GM23248 (cell line): ENCODE measurements around the gene RBMX2. TPM values are rescaled to one million over a fixed set of nuclear protein-coding genes. Genes with fewer than 3 reads are reported as not detected.

ENCODE experiments used
- DNase-seq: peaks from one replicate; pipeline ENCODE4 v3.0.0-alpha.2; 2015
- H2AFZ ChIP-seq: fragments of 200-600 bp; sonication (generic); 2 replicates; pipeline ENCODE4 v1.6.1; 2016; ENCODE audit warnings: antibody characterized with exemption
- H3F3A ChIP-seq: fragments of 200-600 bp; sonication (generic); 2 replicates; pipeline ENCODE4 v1.6.1; 2016; ENCODE audit warnings: mild to moderate bottlenecking, antibody characterized with exemption, mixed run types; ENCODE audit not compliant: insufficient read depth
- H3K27ac ChIP-seq: fragments of 200-600 bp; sonication (generic); 2 replicates; pipeline ENCODE4 v1.5.1; 2016; ENCODE audit warnings: mild to moderate bottlenecking
- H3K27me3 ChIP-seq: fragments of 200-600 bp; sonication (generic); replicated peaks from 2 replicates; pipeline ENCODE4 v1.6.1; 2016; ENCODE audit warnings: mild to moderate bottlenecking; ENCODE audit not compliant: insufficient read depth
- H3K36me3 ChIP-seq: fragments of 200-600 bp; sonication (generic); 2 replicates; pipeline ENCODE4 v1.6.1; 2016; ENCODE audit warnings: low read depth, mild to moderate bottlenecking
- H3K4me1 ChIP-seq: fragments of 200-600 bp; sonication (generic); 2 replicates; pipeline ENCODE4 v1.6.1; 2016; ENCODE audit warnings: mild to moderate bottlenecking; ENCODE audit not compliant: insufficient read depth
- H3K4me2 ChIP-seq: fragments of 200-600 bp; sonication (generic); one replicate; pipeline ENCODE4 v1.6.1; 2016; ENCODE audit warnings: mild to moderate bottlenecking; ENCODE audit not compliant: unreplicated experiment
- H3K4me3 ChIP-seq: fragments of 200-600 bp; sonication (generic); 2 replicates; pipeline ENCODE4 v1.5.1; 2016; ENCODE audit warnings: mild to moderate bottlenecking
- H3K79me2 ChIP-seq: fragments of 200-600 bp; sonication (generic); 2 replicates; pipeline ENCODE4 v1.6.1; 2016; ENCODE audit warnings: mild to moderate bottlenecking; ENCODE audit not compliant: insufficient read depth
- H3K9ac ChIP-seq: fragments of 200-600 bp; sonication (generic); 2 replicates; pipeline ENCODE4 v1.6.1; 2016; ENCODE audit warnings: mild to moderate bottlenecking
- H3K9me2 ChIP-seq: fragments of 200-600 bp; sonication (generic); 2 replicates; pipeline ENCODE4 v1.6.1; 2016; ENCODE audit warnings: mixed run types, mild to moderate bottlenecking, moderate library complexity; ENCODE audit not compliant: insufficient read depth
- H3K9me3 ChIP-seq: fragments of 200-600 bp; sonication (generic); one replicate; pipeline ENCODE4 v1.6.1; 2017; ENCODE audit warnings: low read depth
- H4K20me1 ChIP-seq: fragments of 200-600 bp; sonication (generic); 2 replicates; pipeline ENCODE4 v1.6.0; 2016; ENCODE audit not compliant: insufficient read depth
- EZH2 ChIP-seq: fragments of 200-600 bp; sonication (generic); IDR thresholded peaks from 2 replicates; pipeline ENCODE4 v1.6.1; 2018; ENCODE audit warnings: antibody characterized with exemption, mild to moderate bottlenecking; ENCODE audit not compliant: insufficient read depth, poor library complexity, severe bottlenecking
- EZH2phosphoT487 ChIP-seq: fragments of 200-600 bp; sonication (generic); IDR thresholded peaks from 2 replicates; pipeline ENCODE4 v1.6.1; 2018; ENCODE audit warnings: antibody characterized with exemption, moderate library complexity, mild to moderate bottlenecking, low read depth; ENCODE audit not compliant: insufficient read depth
- WGBS, 2 experiments: methylation state at CpG; one replicate each; pipeline ENCODE4 v1.1.6; 2015 to 2017; ENCODE audit warnings: low lambda C conversion rate in 2 of 2, low coverage in 1 of 2; ENCODE audit errors: missing lambda C conversion rate in 2 of 2; 5-methylcytosine and 5-hydroxymethylcytosine counted together
- in situ Hi-C: fragments of 300-500 bp; cut with MboI; formaldehyde crosslinking; loops from 2 replicates; pipeline ENCODE4 v1.15.0; 2020
- polyA plus RNA-seq: library from polyadenylated mRNA; unstranded; fragments of >200 nt; fragmentation: Nextera tagmentation; extraction: Ambion mirVana; gene quantifications from 2 replicates; pipeline ENCODE4 v1.2.1, GENCODE V29; 2016
- total RNA-seq: library from RNA; depleted of rRNA; stranded (reverse); fragments of >200 nt; shearing (Covaris generic); gene quantifications from 2 replicates; pipeline ENCODE4 v1.2.3, GENCODE V29; 2014

The RBMX2 gene
- total and polyA plus RNA-seq, 2 experiments from 2014 or later: 17.0 to 17.6 TPM

DNA sequence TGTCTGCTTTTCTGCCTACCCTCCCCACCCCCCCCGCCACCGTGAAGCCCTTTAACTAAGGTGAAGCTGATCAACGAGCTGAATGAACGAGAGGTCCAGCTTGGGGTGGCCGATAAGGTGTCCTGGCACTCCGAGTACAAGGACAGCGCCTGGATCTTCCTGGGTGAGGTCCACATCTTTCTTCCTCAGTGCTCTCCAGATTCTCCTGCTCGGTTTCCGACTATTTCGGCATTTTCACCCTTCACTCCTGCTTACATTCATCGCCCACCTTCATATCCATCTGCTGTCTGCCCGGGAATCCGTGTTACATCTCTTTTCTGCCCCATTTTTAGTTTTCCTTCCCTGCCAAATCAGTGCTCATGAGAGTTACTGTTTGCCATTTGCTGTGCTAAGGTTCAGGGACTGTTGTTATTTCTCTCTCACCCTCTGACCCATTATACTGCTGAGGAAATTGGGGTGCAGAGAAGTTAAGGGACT lies 459 bp downstream of the RBMX2 start:
- peak overlapping the region; percentile 83 for H3K9ac ChIP-seq
- no peaks in the 10 kb centered on the region for H3K9me3 ChIP-seq
- no peaks in the 10 kb centered on the region for H3K27me3 ChIP-seq
- no peak for TF ChIP-seq EZH2phosphoT487
- no peak for TF ChIP-seq EZH2
- DNase-seq: peak; percentile 18
- 0% methylated on average over 7 to 11 of the region's 13 CpGs for WGBS, 2 experiments
- no peaks in the 10 kb centered on the region for H4K20me1 ChIP-seq
- no peaks in the 10 kb centered on the region for H3K36me3 ChIP-seq
- H3F3A ChIP-seq: no peaks in the 10 kb centered on the region
- in situ Hi-C loops: no loop called here
- H3K79me2 ChIP-seq: peaks cover 33% of the 10 kb centered on the region
- no peaks in the 10 kb centered on the region for H3K4me1 ChIP-seq
- peak overlapping the region; percentile 97 for H3K4me3 ChIP-seq
- peak overlapping the region; percentile 99 for H2AFZ ChIP-seq
- no peak overlapping the region for H3K27ac ChIP-seq
- peak overlapping the region; percentile 76 for H3K4me2 ChIP-seq
- no peaks in the 10 kb centered on the region for H3K9me2 ChIP-seq

DNA sequence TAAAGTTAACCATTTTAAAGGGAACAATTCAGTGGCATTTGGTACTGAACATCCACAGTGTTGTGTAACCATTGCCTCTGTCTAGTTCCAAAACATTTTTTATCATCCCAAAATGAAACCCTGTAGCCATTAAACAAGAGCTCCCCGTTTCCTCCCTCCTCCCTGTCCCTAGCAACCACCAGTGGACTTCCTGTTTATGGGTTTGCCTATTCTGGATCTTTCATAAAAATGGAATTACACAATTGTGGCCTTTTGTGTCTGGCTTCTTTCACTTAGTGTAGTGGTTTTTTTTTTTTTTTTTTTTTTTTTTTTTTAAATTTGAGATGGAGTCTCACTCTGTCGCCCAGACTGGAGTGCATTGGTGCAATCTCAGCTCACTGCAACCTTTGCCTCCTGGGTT lies 11.6 kb downstream of the RBMX2 start:
- no peaks in the 10 kb centered on the region for H3K4me1 ChIP-seq
- no peak for DNase-seq
- H4K20me1 ChIP-seq: no peaks in the 10 kb centered on the region
- no peaks in the 10 kb centered on the region for H3K9me2 ChIP-seq
- no peak overlapping the region for H3K27ac ChIP-seq
- no peaks in the 10 kb centered on the region for H3K79me2 ChIP-seq
- H3K4me3 ChIP-seq: no peak overlapping the region
- WGBS, 2 experiments: 93 to 100% methylated on average over 1 of the region's 2 CpGs
- 0 out of 2 replicates have a peak, but pooled peaks cover 1% of the 10 kb centered on the region for H3K36me3 ChIP-seq
- no peak overlapping the region for H3K9ac ChIP-seq
- in situ Hi-C loops: no loop called here
- no peaks in the 10 kb centered on the region for H3K27me3 ChIP-seq
- no peak for TF ChIP-seq EZH2
- TF ChIP-seq EZH2phosphoT487: no peak
- no peak overlapping the region for H2AFZ ChIP-seq
- H3K9me3 ChIP-seq: no peaks in the 10 kb centered on the region
- H3K4me2 ChIP-seq: no peak overlapping the region
- no peaks in the 10 kb centered on the region for H3F3A ChIP-seq

DNA sequence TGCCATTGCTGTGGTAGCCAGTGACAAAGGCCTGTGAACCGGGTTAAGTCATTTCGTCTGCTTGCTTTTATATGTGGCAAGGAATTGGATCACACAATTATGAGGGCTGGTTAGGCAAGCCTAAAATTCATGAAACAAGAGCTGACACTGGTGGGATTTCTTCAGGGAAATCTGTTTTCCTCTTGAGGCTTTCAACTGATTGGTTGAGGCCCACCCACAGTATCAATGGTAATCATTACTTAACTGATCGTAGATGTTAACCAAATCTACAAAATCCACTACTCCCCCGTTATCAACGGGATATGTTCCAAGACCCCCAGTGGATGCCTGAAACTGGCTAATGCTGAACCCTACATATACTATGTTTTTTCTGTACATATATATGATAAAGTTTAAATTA lies 13.0 kb downstream of the RBMX2 start:
- Histone ChIP-seq H3K79me2 (no peaks in the 10 kb centered on the region), H3K9me2 (no peaks in the 10 kb centered on the region), H3K4me1 (no peaks in the 10 kb centered on the region), H3K36me3 (no peaks in the 10 kb centered on the region), H3F3A (no peaks in the 10 kb centered on the region), H3K27ac (no peak overlapping the region), H3K4me2 (no peak overlapping the region), H2AFZ (no peak overlapping the region), H3K9ac (no peak overlapping the region), H3K27me3 (no peaks in the 10 kb centered on the region), H3K9me3 (no peaks in the 10 kb centered on the region), H3K4me3 (no peak overlapping the region), H4K20me1 (no peaks in the 10 kb centered on the region)
- 96 to 99% methylated on average over 5 of the region's 5 CpGs for WGBS, 2 experiments
- in situ Hi-C loops: no loop called here
- no peak for TF ChIP-seq EZH2
- TF ChIP-seq EZH2phosphoT487: no peak
- DNase-seq: no peak

DNA sequence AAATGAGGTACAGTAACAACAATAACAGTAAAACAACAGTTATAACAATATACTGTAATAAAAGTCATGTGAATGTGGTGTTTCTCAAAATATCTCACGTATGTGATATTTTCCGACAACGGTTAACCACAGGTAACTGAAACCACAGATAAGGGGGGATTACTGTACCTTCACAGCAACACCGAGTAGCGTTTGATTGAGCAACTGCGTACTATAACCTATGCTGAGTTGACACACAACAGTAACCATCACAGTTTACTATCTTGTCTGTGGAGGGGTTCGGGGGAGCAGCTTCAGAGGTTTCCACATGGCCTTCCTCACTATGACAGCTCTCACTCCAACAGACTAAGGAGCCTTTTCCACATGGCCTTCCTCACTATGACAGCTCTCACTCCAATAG lies 13.4 kb downstream of the RBMX2 start:
- no peak overlapping the region for H3K27ac ChIP-seq

DNA sequence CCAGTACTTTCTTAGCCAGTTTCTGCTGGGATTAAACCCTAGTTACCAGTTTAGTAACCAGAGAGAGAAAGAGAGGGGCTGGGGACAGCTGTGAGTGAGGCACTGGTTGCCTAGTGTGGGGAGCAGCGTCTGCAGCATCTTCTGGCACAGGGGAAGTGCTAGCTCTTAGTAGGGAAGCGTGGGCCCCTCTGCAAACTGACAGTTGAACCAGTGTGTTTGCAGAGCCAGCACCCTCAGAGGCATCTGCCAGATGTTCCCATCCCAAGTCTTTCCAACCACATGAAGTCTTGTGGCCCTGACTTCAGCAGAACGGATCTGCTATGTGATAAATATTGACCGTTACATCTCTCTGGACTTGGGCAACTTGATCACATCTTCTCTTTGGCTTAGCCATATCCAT lies 15.0 kb downstream of the RBMX2 start:
- Histone ChIP-seq H3K36me3 (no peaks in the 10 kb centered on the region), H3F3A (no peaks in the 10 kb centered on the region), H2AFZ (no peak overlapping the region), H3K79me2 (no peaks in the 10 kb centered on the region), H3K9me3 (no peaks in the 10 kb centered on the region), H3K27me3 (no peaks in the 10 kb centered on the region), H3K9me2 (no peaks in the 10 kb centered on the region), H3K4me3 (no peak overlapping the region), H3K27ac (no peak overlapping the region), H3K4me2 (no peak overlapping the region), H3K4me1 (no peaks in the 10 kb centered on the region), H4K20me1 (no peaks in the 10 kb centered on the region), H3K9ac (no peak overlapping the region)
- no peak for TF ChIP-seq EZH2
- TF ChIP-seq EZH2phosphoT487: no peak
- in situ Hi-C loops: no loop called here
- 89 to 100% methylated on average over 3 to 4 of the region's 4 CpGs for WGBS, 2 experiments
- DNase-seq: no peak

More for the DNA sequence above, 13.4 kb downstream of the RBMX2 start:
- 98% methylated on average over 6 to 7 of the region's 7 CpGs for WGBS, 2 experiments
- no peak overlapping the region for H3K9ac ChIP-seq
- no peaks in the 10 kb centered on the region for H3K79me2 ChIP-seq
- H3K36me3 ChIP-seq: no peaks in the 10 kb centered on the region
- H3K4me1 ChIP-seq: no peaks in the 10 kb centered on the region
- DNase-seq: no peak
- H3K9me2 ChIP-seq: no peaks in the 10 kb centered on the region
- H3K9me3 ChIP-seq: no peaks in the 10 kb centered on the region
- TF ChIP-seq EZH2 (no peak), EZH2phosphoT487 (no peak)
- no peaks in the 10 kb centered on the region for H3F3A ChIP-seq
- no peaks in the 10 kb centered on the region for H3K27me3 ChIP-seq
- no peak overlapping the region for H3K4me3 ChIP-seq
- in situ Hi-C loops: no loop called here
- H4K20me1 ChIP-seq: no peaks in the 10 kb centered on the region
- no peak overlapping the region for H2AFZ ChIP-seq
- no peak overlapping the region for H3K4me2 ChIP-seq
